Measurements from ENCODE around the gene ATP10B.
"Not testable (repeated sequence)": the region's sequence is repeated elsewhere in the genome, so short reads cannot be mapped to it uniquely, and the experiment has no call there.

DNA sequence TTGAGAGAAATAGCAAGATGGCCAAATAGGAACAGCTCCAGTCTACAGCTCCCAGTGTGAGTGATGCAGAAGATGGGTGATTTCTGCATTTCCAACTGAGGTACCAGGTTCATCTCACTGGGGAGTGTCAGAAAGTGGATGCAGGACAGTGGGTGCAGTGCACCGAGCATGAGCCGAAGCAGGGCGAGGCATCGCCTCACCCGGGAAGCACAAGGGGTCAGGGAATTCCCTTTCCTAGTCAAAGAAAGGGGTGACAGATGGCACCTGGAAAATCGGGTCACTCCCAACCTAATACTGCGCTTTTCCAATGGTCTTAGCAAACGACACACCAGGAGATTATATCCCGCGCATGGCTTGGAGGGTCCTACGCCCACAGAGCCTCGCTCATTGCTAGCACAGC, 39.0 kb downstream of the ATP10B start:
- not testable (repeated sequence) for TF ChIP-seq MYC (IDR thresholded peaks at IDR 0.05; ENCODE audit: insufficient read depth, insufficient read length, insufficient replicate concordance, low read length, severe bottlenecking); FOXM1 (IDR thresholded peaks at IDR 0.05; ENCODE audit: low read depth, low read length); CREM (IDR thresholded peaks at IDR 0.05; ENCODE audit: low read depth); POLR2AphosphoS5 (IDR thresholded peaks at IDR 0.05; ENCODE audit: low read length); MXI1 (IDR thresholded peaks at IDR 0.05; ENCODE audit: low read depth, low read length); PAX8 (IDR thresholded peaks at IDR 0.05); ZNF274 (IDR thresholded peaks at IDR 0.05; ENCODE audit: insufficient read depth, insufficient read length); NFIC (IDR thresholded peaks at IDR 0.05; ENCODE audit: low read depth, low read length); YY1 (IDR thresholded peaks at IDR 0.05; ENCODE audit: low read depth, low read length)
- TF ChIP-seq, protein P1, sequence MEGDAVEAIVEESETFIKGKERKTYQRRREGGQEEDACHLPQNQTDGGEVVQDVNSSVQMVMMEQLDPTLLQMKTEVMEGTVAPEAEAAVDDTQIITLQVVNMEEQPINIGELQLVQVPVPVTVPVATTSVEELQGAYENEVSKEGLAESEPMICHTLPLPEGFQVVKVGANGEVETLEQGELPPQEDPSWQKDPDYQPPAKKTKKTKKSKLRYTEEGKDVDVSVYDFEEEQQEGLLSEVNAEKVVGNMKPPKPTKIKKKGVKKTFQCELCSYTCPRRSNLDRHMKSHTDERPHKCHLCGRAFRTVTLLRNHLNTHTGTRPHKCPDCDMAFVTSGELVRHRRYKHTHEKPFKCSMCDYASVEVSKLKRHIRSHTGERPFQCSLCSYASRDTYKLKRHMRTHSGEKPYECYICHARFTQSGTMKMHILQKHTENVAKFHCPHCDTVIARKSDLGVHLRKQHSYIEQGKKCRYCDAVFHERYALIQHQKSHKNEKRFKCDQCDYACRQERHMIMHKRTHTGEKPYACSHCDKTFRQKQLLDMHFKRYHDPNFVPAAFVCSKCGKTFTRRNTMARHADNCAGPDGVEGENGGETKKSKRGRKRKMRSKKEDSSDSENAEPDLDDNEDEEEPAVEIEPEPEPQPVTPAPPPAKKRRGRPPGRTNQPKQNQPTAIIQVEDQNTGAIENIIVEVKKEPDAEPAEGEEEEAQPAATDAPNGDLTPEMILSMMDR (IDR thresholded peaks at IDR 0.05 in 2 of 3, conservative IDR thresholded peaks at IDR 0.05 in 1 of 3; ENCODE audit: control insufficient read depth in 2 of 3, extremely low read depth in 1 of 3, insufficient read depth in 1 of 3, low read depth in 3 of 3, low read length in 3 of 3) = not testable (repeated sequence)
- TF ChIP-seq, protein P2, sequence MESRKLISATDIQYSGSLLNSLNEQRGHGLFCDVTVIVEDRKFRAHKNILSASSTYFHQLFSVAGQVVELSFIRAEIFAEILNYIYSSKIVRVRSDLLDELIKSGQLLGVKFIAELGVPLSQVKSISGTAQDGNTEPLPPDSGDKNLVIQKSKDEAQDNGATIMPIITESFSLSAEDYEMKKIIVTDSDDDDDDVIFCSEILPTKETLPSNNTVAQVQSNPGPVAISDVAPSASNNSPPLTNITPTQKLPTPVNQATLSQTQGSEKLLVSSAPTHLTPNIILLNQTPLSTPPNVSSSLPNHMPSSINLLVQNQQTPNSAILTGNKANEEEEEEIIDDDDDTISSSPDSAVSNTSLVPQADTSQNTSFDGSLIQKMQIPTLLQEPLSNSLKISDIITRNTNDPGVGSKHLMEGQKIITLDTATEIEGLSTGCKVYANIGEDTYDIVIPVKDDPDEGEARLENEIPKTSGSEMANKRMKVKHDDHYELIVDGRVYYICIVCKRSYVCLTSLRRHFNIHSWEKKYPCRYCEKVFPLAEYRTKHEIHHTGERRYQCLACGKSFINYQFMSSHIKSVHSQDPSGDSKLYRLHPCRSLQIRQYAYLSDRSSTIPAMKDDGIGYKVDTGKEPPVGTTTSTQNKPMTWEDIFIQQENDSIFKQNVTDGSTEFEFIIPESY (IDR thresholded peaks at IDR 0.05) = not testable (repeated sequence)
- TF ChIP-seq, protein P3, sequence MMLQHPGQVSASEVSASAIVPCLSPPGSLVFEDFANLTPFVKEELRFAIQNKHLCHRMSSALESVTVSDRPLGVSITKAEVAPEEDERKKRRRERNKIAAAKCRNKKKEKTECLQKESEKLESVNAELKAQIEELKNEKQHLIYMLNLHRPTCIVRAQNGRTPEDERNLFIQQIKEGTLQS (IDR thresholded peaks at IDR 0.05; ENCODE audit: borderline replicate concordance, extremely low read depth, low read depth, low read length) = not testable (repeated sequence)

All from GM12878 (cell line).